Breast epithelium (tissue), 3 donors: ENCODE measurements around the gene GPSM1.

Experiments used
- CTCF ChIP-seq, 3 donors: fragments of 450-650 bp; IDR thresholded peaks; one replicate each; pipeline ENCODE4 v1.5.1; 2016 to 2017; ENCODE audit warnings: antibody characterized with exemption in 3 of 3, mild to moderate bottlenecking in 3 of 3, moderate library complexity in 3 of 3
- POLR2A ChIP-seq: fragments of 450-650 bp; IDR thresholded peaks from one replicate; pipeline ENCODE4 v1.6.1; 2016; ENCODE audit warnings: antibody characterized with exemption, mild to moderate bottlenecking, moderate library complexity
- POLR2AphosphoS5 ChIP-seq, 3 donors: sonication (generic); formaldehyde crosslinking; IDR thresholded peaks; one replicate each; pipeline ENCODE4 v1.6.1; 2017; ENCODE audit warnings: antibody characterized with exemption in 3 of 3

- TF ChIP-seq CTCF (IDR thresholded peaks at IDR 0.05) = no peak
- no peak for TF ChIP-seq POLR2A
- TF ChIP-seq POLR2AphosphoS5 (IDR thresholded peaks at IDR 0.05) = no peak
Observed at GRCh38 chr9:136370687-136371532, 43.6 kb downstream of the GPSM1 start.
